HCT116 (cell line): ENCODE results near the gene TSKU. TPM values are rescaled to one million over a fixed set of nuclear protein-coding genes. Genes with fewer than 3 reads are reported as not detected.

Experiments used
- ATAC-seq: fragments of 200-7000 bp; cut with Tn5 transposase; 2 replicates; pipeline ENCODE4 v1.9.1; 2020; ENCODE audit warnings: mild to moderate bottlenecking, moderate library complexity
- BruUV-seq: library from RNA; stranded (reverse); fragments of 400-500 nt; replicated peaks from 2 replicates; lab custom pipeline; 2021; lab: Mats Ljungman, UMichigan
- CTCF ChIA-PET: fragments of 300-600 bp; sonication (Branson Sonifier 250); formaldehyde crosslinking; loops from one replicate; lab custom pipeline; 2021; ENCODE audit warnings: antibody characterized with exemption; lab: Charles Lee
- POLR2A ChIA-PET: fragments of 300-600, 350-600 bp; sonication (Branson Sonifier 250); formaldehyde crosslinking; loops from one replicate; lab custom pipeline; 2021; ENCODE audit warnings: antibody characterized with exemption; lab: Charles Lee
- RAD21 ChIA-PET, 2 experiments: fragments of 300-600 bp; sonication (Branson Sonifier 250); formaldehyde crosslinking; loops; one replicate each; lab custom pipeline; 2023; ENCODE audit warnings: low total read pairs in 2 of 2; ENCODE audit not compliant: uncharacterized antibody in 2 of 2, unreplicated experiment in 2 of 2, low non-redundant PET in 1 of 2; lab: Charles Lee
- DNase-seq: peaks from one replicate; pipeline ENCODE4 v3.0.0-alpha.2; 2010; ENCODE audit warnings: low read depth, low spot score
- H2AFZ ChIP-seq: fragments of 200-600 bp; shearing (Covaris generic), sonication (generic); 2 replicates; pipeline ENCODE4 v1.6.1; 2017; ENCODE audit warnings: low read depth, mixed run types, mixed read lengths, antibody characterized with exemption, low read length; ENCODE audit not compliant: poor library complexity, severe bottlenecking
- H3K27ac ChIP-seq: 2 replicates; pipeline ENCODE4 v1.5.1; 2012; ENCODE audit warnings: low read depth, low read length
- H3K27me3 ChIP-seq: fragments of 200-600 bp; sonication (generic); 2 replicates; pipeline ENCODE4 v1.6.1; 2016; ENCODE audit warnings: mixed run types, low read length, mixed read lengths; ENCODE audit not compliant: insufficient read depth
- H3K36me3 ChIP-seq, 2 experiments: fragments of 200-500 bp in 1 of 2; fragments of 200-600 bp in 1 of 2; sonication (Bioruptor generic) in 1 of 2; sonication (generic) in 1 of 2; 2 replicates each; pipeline versions ENCODE4 v1.5.1 to v1.6.1; 2014 to 2016; ENCODE audit warnings: low read length in 2 of 2, inconsistent platforms in 1 of 2, mixed read lengths in 1 of 2, mixed run types in 1 of 2; ENCODE audit not compliant: insufficient read depth in 2 of 2, control insufficient read depth in 1 of 2
- H3K4me1 ChIP-seq, 2 experiments: fragments of 200-600 bp in 1 of 2; sonication (generic) in 1 of 2; 2 replicates each; pipeline versions ENCODE4 v1.5.1 to v1.6.1; 2012 to 2017; ENCODE audit warnings: low read length in 2 of 2, inconsistent platforms in 1 of 2, mild to moderate bottlenecking in 1 of 2, mixed read lengths in 1 of 2, mixed run types in 1 of 2, moderate library complexity in 1 of 2; ENCODE audit not compliant: insufficient read depth in 2 of 2, control insufficient read depth in 1 of 2
- H3K4me2 ChIP-seq: fragments of 200-600 bp; sonication (generic); 2 replicates; pipeline ENCODE4 v1.6.1; 2017; ENCODE audit warnings: mixed run types, low read length, mixed read lengths
- H3K4me3 ChIP-seq, 2 experiments: fragments of 200-600 bp in 1 of 2; sonication (generic) in 1 of 2; replicated peaks in 1 of 2; 2 replicates each; pipeline ENCODE4 v1.5.1; 2011 to 2016; ENCODE audit warnings: low read length in 2 of 2, control low read depth in 1 of 2, low read depth in 1 of 2, mild to moderate bottlenecking in 1 of 2, mixed read lengths in 1 of 2, mixed run types in 1 of 2
- H3K79me2 ChIP-seq: fragments of 200-600 bp; sonication (generic); 2 replicates; pipeline ENCODE4 v1.6.1; 2017; ENCODE audit warnings: mild to moderate bottlenecking, mixed run types, low read length, moderate library complexity, mixed read lengths; ENCODE audit not compliant: insufficient read depth
- H3K9ac ChIP-seq: fragments of 200-600 bp; sonication (generic); 2 replicates; pipeline ENCODE4 v1.6.1; 2016; ENCODE audit warnings: low read length, mixed read lengths
- H3K9me2 ChIP-seq: fragments of 200-600 bp; sonication (generic), shearing (Covaris generic); 2 replicates; pipeline ENCODE4 v1.6.1; 2017; ENCODE audit warnings: mixed run types, mild to moderate bottlenecking, moderate library complexity; ENCODE audit not compliant: insufficient read depth
- H3K9me3 ChIP-seq, 2 experiments: fragments of 200-500 bp in 1 of 2; fragments of 200-600 bp in 1 of 2; sonication (Bioruptor generic) in 1 of 2; sonication (generic) in 1 of 2; 2 replicates each; pipeline ENCODE4 v1.6.1; 2014 to 2017; ENCODE audit warnings: low read length in 2 of 2, mixed read lengths in 2 of 2, inconsistent platforms in 1 of 2, low read depth in 1 of 2, mild to moderate bottlenecking in 1 of 2, mixed run types in 1 of 2, moderate library complexity in 1 of 2; ENCODE audit not compliant: control insufficient read depth in 1 of 2, insufficient read depth in 1 of 2
- H4K20me1 ChIP-seq: fragments of 200-600 bp; sonication (generic), shearing (Covaris generic); 2 replicates; pipeline ENCODE4 v1.6.1; 2017; ENCODE audit warnings: mixed run types, mild to moderate bottlenecking, moderate library complexity; ENCODE audit not compliant: insufficient read depth
- ATF3 ChIP-seq: IDR thresholded peaks from 2 replicates; pipeline ENCODE4 v1.6.1; 2012
- EGR1 ChIP-seq: IDR thresholded peaks from 2 replicates; pipeline ENCODE4 v1.6.1; 2012; ENCODE audit warnings: low read depth
- JUND ChIP-seq: IDR thresholded peaks from 2 replicates; pipeline ENCODE4 v1.6.1; 2012
- ZFX ChIP-seq: fragments of 450-650 bp; IDR thresholded peaks from 2 replicates; pipeline ENCODE4 v1.6.1; 2017
- ZNF274 ChIP-seq: fragments of 200-500 bp; sonication (Bioruptor generic); IDR thresholded peaks from 2 replicates; pipeline ENCODE4 v1.6.1; 2014; ENCODE audit warnings: mild to moderate bottlenecking, low read depth, low read length, inconsistent platforms
- intact Hi-C: fragments of 100-400 bp; cut with micrococcal nuclease; formaldehyde crosslinking; loops from 2 replicates; pipeline ENCODE4 v1.10.0; 2022
- total RNA-seq: library from RNA; stranded (reverse); gene quantifications from one replicate; pipeline ENCODE4 v1.2.1, GENCODE V29; 2021; ENCODE audit not compliant: unreplicated experiment
- TF ChIP-seq, protein P1 (sequence below): IDR thresholded peaks from 2 replicates; pipeline ENCODE4 v1.6.1; 2012
- TF ChIP-seq, protein P2 (sequence below), 3 experiments: fragments of 200-600 bp in 1 of 3; sonication (generic) in 1 of 3; IDR thresholded peaks in 2 of 3; conservative IDR thresholded peaks in 1 of 3; 2 replicates each; pipeline ENCODE4 v1.5.1; 2012 to 2017; ENCODE audit warnings: low read depth in 2 of 3, low read length in 2 of 3, antibody characterized with exemption in 1 of 3, borderline replicate concordance in 1 of 3, control low read depth in 1 of 3, mild to moderate bottlenecking in 1 of 3, mixed read lengths in 1 of 3, mixed run types in 1 of 3, moderate library complexity in 1 of 3; ENCODE audit not compliant: insufficient read depth in 1 of 3

TSKU gene
- total RNA-seq, 1 experiment from 2014 or later = 21.9 TPM

DNA sequence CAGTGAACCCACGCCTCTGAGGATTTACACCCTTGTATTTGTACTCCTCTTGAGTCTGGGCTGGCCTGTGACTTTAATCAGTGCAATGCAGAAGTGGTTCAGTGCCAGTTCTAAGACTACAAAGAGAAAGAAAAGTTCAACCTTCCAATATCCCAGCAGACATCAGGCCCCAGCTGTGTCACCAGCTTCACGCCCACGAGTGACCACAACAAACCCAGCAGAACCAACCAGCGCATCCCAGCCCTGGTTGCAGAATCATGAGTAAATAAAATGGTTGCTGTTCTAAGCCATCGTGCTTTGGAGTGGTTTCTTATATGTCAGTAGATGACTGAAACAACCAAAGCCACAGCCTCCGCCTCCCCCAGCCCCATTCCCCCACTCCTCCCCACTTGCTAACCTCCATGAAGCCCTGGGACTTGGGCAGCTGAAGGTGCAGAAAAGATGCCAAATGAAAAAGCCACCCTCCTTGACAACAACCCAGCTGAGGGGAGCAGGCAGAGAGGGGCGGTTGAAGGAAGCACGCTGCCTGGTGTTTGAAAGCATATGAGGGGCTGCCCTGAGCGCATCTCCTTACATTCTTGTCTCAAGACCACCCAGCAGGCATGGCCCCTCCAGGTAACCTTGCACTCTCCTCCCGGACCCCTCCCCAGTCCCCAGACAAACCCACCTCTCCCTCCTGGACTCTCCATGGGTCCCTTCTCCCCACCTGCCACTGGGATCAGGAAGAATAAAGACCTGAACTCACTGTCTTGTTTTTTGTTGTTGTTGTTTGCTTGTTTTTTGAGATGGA, 20.9 kb downstream of the TSKU start (continued):
- TF ChIP-seq ZFX (no peak), ATF3 (no peak), EGR1 (no peak), JUND (no peak)
- TF ChIP-seq, protein P1, sequence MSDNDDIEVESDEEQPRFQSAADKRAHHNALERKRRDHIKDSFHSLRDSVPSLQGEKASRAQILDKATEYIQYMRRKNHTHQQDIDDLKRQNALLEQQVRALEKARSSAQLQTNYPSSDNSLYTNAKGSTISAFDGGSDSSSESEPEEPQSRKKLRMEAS = no peak
- TF ChIP-seq, protein P2, sequence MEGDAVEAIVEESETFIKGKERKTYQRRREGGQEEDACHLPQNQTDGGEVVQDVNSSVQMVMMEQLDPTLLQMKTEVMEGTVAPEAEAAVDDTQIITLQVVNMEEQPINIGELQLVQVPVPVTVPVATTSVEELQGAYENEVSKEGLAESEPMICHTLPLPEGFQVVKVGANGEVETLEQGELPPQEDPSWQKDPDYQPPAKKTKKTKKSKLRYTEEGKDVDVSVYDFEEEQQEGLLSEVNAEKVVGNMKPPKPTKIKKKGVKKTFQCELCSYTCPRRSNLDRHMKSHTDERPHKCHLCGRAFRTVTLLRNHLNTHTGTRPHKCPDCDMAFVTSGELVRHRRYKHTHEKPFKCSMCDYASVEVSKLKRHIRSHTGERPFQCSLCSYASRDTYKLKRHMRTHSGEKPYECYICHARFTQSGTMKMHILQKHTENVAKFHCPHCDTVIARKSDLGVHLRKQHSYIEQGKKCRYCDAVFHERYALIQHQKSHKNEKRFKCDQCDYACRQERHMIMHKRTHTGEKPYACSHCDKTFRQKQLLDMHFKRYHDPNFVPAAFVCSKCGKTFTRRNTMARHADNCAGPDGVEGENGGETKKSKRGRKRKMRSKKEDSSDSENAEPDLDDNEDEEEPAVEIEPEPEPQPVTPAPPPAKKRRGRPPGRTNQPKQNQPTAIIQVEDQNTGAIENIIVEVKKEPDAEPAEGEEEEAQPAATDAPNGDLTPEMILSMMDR (IDR thresholded peaks at IDR 0.05 in 2 of 3, conservative IDR thresholded peaks at IDR 0.05 in 1 of 3; ENCODE audit: borderline replicate concordance in 1 of 3, insufficient read depth in 1 of 3, low read depth in 2 of 3, low read length in 2 of 3) = no peak

GRCh38 chr11:76805206-76805913, 22.2 kb downstream of the TSKU start:
- peaks cover 0 to 3% of the 10 kb centered on the region in 2 experiments; a peak in 2 of 4 replicates for H3K4me1 ChIP-seq
- H3K4me2 ChIP-seq = no peak overlapping the region
- POLR2A ChIA-PET = no interaction called here
- DNase-seq (no peak), ATAC-seq (no peak)
- no peak overlapping the region for H3K27ac ChIP-seq
- H3K27me3 ChIP-seq = no peaks in the 10 kb centered on the region
- no peak for TF ChIP-seq ZNF274
- no peaks in the 10 kb centered on the region for H3K9me2 ChIP-seq
- no peak overlapping the region for H3K9ac ChIP-seq
- CTCF ChIA-PET = interaction anchor here (0.8 to 2.2 kb wide), 4 partner anchors 11 to 115 kb away, joined by 3 to 11 read pairs (median 4); no protein-coding TSS in a partner anchor
- no peaks in the 10 kb centered on the region for H3K9me3 ChIP-seq
- no peak overlapping the region for H3K4me3 ChIP-seq
- RAD21 ChIA-PET = interaction anchor here (0.8 to 1.1 kb wide), 2 partner anchors 71 to 114 kb away, joined by 3 to 4 read pairs; no protein-coding TSS in a partner anchor
- no peak overlapping the region for H2AFZ ChIP-seq
- BruUV-seq = no TSS peak
- H3K79me2 ChIP-seq = no peaks in the 10 kb centered on the region
- intact Hi-C loops = loop anchor here (5.0 kb wide), 1 partner anchor 287 kb away; no protein-coding TSS in a partner anchor
- H4K20me1 ChIP-seq = no peaks in the 10 kb centered on the region
- no peaks in the 10 kb centered on the region for H3K36me3 ChIP-seq
